COR-L47 (cell line): Measurements from ENCODE around the gene LHFPL2.

Source experiments
- DNase-seq: peaks from one replicate; lab custom pipeline; 2025; lab: John Stamatoyannopoulos, UW

Gene LHFPL2

DNA sequence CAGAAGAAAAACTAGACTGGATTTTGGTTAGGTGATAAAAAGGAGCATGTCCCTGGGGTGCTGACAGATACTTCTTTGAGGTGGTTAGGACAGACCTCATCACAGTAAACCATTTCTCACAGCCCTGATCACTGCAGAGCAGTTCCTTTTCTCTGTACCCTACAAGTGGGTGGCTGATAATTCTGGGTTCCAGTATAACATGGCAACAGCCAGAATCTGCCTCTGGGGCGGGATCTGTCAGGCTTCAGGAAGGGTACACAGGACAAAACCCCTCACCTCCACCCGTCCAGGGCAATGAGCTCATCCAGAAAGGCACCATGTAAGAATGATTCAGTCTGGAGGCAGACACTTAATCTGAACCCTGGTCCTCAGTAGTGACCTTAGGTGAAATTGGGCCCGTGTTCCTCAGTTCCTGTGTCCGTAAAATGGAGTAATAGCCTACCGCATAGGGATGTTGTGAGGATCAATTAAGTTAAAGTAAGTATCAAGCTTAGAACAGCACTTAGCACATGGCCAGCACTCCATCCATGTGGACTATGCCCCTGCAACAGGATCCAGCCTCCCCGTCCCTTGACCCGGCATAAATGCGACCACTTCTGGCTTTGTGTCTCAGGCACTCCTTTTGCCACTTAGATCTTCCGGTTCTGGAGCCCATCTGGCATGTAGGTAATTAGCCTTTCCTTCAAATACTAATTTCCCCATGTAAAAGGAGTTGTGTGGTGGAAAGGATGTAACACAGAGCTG lies 129.2 kb downstream of the LHFPL2 start:
- DNase-seq = no peak

DNA sequence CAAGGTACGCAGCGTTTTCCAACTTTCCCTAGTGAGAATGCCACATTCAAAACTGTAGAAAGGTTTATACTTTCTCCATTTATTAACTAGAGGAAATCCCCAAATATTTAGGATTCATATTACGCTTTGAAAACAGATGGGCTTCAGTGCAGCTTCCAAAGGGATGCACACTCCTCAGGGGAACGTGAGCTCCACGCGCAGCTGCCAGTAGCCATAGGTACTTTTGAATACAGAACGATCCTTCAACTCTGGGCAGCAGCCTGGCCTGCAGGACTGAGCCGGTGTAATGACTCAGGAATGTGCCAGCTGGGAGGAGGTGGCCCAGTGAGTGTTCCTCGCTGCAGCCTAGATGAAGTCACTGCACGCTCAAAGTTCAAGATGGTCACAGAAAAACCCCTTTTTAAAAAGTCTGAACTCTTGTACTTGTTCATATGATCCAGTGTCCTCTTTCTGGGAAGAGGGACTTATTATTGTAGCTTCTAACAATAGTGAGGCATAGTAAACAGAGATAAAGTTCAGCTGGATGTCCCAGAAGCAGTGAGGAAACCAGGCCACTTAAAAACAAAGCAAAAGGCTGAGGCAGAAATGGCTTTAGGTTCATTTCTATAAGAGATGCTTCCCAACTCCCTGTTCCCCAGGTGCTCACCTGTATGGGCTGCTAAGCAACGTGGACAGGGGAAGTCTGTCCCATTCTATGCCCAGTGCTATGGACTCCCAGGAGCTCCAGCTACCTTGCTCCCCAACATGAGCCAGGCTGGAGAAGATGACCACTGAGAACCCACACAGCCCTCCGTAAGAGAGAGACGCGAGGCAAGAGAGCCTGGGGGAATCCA lies 130.0 kb downstream of the LHFPL2 start:
- no peak for DNase-seq

DNA sequence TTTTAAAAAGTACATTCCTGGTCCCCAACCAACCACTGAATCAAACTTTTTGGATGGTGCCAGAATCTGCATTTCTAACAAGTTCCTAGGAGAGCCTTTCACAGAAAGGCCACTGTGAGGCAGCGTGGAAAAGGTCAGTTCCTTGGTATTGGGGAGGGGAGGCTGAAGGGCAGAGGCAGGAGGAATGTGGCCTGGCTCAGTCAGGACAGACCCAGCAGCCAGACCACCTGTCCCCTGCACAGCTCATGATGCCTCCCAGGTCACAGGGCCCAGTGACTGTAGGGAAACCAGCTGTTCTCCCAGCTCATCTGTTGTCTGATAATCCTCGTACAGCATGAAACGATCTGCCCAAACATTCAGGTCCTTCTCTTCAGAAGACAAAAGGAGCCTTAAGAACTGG lies 132.9 kb downstream of the LHFPL2 start:
- DNase-seq = no peak

DNA sequence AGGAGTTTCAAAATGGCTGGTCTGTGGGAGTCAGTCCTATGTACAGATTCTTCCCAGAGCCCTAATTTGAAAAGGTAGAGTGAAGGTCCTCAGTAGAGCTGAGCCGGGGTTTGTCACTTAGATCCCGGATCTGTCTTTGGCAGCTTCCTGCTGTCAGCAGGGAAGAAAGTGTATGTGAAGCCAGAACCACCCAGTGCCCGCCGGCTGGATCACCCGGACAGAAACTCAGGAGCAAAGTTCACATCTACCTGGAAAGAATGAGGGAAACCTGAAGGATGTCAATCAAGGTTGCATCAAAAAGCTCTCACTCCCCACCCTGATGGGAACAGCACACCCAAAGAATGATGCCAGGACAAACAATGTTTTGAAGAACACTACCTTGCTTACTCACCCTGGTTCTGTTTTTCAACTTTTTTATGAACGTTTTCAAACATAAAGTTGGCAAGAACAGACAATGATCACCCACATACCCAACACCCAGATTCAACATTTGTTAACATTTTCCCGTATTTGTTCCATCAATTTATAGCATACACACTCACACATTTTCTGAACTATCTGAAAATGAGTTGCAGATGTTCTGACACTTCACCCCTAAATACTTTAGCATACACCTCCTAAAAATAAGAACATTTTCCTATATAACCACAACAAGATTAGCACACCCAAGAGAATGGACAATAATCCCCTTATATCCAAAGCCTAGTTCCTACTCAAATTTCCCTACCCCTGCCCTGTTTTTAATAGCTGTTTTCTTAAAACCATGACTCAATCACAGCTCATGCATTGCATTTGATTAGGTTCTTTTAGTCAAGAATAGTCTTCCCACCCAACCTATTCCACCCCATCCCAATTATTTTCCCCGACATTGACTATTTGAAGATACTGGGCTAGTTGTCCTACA lies 133.9 kb downstream of the LHFPL2 start:
- DNase-seq = no peak

DNA sequence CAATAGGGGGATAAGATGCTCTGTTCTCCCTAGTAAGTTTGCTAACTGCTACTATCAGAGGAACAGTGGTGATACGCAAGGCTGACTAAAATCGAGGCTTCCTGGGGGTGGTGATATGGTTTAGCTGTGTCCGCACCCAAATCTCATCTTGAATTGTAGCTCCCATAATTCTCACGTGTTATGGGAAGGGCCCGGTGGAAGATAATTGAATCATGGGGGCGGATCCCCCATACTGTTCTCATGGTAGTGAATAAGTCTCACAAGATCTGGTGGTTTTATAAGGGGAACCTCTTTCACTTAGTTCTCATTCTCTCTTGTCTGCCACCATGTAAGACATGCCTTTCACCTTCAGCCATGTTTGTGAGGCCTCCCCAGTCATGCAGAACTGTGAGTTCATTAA lies 135.1 kb downstream of the LHFPL2 start:
- DNase-seq = no peak

DNA sequence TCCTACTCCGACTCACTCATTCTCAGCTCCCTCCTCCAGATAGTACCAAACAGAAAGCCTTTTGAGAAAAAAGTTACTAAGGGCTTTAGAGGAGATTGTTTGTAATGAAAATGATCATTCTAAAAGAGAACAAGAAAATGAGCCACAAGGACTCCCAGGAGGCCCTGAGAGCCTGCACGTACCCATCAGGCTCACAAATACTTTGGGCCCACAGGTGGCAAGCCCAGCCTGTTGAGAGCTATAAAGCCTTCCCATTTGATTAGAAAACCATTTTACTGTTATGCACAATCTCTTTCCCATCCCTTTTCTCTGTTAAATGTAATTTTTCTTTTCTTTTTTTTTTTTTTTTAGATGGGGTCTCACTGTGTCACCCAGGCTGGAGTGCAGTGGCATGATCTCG lies 136.1 kb downstream of the LHFPL2 start:
- DNase-seq = no peak

DNA sequence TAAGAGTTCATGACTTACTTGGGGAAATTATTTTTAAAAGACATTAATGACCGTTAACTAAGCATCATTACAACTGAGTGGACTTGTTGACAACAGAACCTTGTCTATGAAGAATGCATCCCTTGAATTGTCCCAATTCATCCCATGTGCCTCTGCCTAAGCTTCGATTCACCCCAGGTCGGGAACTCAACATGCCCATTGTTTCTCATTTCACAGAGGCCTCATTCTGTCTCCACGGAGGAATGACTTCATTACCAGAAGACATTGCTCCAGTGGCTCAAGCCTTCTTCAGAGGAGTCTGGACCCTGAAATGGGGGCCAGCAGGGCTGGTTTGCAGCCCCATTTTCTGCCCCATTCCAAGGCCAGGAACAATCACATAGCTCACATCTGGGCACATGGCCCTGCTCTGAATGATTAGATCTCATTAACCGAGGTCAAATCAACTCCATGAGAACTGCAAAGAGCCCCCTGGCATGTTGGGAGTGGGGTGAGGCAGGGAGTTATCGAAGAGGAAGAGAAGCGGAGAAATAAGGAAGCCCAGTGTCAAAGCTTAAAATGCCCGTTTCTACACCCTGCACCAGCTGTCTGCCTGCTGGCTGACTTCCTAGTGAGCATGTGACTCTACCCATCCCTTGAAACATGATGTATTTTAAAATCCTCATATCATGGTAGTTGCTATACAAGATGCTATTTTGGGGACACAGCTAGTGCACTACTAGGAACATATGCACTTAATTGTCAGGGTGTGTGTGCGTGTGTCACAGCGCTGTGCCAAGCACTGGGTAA lies 137.3 kb downstream of the LHFPL2 start:
- no peak for DNase-seq

DNA sequence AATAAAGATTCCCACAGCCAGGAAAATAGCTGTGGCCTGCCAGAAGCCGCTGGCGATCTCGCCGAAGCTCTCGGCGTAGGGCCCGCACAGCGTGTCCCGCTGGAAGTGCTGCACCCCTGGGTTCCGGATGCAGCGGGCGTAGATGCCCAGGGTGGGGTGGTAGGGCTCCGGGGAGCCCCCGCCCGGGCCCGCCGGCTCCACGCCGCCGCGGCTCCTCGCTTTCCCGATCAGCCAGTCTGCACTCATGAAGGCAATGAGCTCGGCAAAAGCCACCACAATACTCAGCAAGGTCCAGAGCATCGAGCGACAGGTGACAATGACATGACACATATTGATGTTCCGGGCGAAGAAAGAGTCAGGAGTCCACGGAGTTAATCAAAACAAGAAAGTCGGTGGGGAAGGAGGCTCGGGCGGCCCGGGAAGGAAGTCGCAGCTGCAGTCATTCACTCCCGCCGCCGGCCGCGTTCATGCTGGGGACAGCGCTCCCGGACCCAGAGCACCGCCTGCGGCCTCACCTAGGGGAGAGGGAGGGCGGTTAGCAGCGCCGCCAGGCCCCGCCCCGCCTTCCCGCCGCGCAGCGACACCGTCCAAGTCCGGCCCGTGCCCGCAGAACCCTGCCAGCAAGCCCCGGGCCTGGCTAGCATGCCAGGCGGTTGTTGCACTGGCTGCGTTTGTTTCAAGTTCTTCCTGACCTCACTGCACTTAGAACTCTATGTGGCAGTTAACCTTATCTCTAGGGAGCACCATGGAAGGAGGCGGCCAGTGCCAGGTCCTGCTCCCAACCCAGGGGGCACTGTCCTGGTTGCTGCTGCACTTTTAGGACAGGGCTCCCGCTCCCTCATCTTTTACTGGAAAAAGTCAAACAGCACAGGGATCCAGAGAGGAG lies 138.4 kb downstream of the LHFPL2 start:
- DNase-seq = peak; percentile 50

DNA sequence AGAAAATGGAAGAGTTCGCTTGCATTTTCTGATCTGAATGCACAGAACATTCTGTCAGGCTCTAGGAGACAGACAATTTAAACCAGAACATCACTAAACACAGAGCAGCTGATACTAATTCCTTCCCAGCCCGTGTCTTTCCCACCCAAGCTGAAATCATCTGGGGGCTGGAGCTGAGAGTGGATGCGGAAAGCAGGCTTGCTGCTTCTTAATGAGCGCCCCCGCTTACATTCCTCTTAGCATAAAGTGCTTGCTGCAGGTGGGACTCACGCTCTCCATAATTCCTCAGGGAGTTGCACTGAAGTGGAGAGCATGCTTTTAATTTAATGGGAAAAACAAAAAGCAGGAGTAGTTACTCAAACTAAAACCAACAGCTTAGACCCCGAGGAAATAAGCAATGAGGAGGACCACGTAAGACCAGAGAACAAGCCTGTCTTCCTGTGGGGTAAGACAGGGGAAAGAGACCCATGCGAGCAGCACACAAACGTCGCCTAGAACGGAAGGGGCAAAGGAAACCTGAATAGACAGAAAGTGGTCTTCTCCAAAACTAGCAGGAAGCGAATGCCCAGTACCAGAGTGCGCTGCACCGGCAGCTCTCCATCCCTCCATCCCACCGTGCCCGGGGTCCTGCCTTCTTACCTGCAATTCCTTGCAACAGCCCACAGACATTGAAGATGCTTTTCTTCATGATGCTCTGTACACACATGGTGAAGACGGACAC lies 139.3 kb downstream of the LHFPL2 start:
- no peak for DNase-seq

DNA sequence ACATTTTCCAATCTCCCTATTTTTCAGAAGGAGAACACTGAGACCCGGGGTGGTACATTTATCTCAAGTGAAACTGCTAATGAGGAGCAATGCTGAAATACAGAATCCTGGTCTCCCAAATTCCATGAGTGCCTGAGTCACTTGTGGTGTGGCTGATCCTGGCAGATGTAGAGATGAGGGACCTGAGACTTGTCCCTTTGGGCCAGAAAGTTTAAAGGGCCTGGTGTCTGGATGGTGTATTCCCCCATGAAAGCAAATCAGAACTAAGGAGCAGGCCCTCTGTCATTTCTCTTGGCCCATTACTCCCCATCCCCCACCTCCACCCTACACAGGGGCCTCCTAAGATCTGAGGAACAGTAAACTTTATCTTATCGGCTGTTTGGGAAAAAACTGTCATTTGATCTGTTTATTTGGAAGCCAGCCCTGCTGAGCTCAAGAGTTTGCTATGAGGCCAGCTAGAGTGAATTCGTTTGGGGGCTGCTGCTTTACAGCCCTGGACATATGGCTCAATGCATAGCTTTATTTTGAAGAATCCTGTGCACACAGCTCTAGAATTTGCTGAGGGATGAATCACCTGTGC lies 140.3 kb downstream of the LHFPL2 start:
- no peak for DNase-seq

DNA sequence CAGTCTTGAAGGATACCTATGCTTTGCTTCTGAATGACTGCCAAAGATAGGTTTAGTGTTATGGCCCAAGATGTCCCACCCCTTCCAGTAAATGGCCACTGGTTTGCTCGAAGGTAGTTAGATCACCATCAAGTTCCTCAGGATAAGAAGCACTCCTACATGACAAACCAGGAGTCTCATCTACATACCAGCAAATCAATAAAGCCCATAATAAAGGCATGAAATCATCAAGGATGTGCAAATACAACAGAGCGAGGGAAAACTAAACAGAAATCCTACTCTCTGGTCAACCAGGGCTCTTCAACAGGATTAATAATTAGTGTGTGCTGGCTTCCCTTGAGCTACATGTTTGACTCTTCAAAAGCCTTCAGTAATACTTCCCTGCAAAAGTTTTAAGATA lies 141.0 kb downstream of the LHFPL2 start:
- no peak for DNase-seq

DNA sequence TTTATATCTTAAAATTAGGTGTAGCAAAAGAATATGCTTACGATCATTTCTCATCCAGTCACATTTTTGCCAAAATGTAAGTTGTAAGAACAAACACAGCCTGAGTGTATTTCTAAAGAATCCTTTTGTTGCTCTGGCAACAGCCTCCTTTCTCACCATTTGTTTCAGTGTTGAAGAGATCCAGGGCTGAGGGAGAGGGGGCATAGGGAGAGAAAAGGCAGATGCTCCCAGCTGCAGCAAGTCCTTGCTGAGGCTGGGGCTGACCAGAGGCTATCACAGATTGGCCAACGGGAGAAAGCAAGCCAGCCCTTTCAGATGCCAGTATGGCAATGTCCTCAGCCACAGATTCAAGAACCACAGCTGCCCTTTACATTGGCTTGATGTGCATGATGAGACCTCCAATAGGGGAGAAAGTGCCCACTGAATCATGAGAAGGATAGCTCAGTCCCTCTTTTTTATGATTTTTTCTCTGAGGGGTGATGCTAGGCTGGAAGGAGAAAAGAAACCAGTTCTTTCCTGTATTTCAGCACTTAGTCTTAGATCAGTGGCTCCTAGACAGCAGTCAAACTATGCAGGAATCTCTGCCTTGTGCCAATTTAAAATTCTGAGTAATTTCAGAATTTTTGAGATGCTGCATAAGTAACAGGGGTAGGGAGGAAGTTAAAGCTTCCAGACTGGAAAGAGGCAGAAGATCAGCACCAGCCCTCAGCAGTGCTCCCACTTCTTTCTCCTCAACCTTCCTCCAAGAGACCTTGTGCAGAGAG lies 142.1 kb downstream of the LHFPL2 start:
- no peak for DNase-seq

DNA sequence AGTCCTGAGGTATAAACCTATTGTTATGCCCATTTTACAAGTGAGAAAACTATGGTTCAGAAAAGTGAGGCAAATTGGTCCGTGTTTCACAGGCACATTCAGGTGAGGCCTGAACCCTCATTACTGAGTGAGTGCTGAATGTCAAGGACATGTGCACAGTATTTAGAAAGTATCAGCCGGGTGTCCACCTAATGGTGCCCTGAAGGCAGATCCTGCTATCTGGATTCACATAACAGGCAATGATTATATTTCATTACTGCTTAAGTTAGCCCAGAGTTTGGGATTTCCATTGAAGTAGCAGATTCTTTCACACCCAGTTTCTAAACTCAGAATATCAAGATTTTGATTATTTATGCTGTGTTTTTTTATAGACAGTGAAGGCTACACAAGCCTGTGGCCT lies 142.7 kb downstream of the LHFPL2 start:
- no peak for DNase-seq

DNA sequence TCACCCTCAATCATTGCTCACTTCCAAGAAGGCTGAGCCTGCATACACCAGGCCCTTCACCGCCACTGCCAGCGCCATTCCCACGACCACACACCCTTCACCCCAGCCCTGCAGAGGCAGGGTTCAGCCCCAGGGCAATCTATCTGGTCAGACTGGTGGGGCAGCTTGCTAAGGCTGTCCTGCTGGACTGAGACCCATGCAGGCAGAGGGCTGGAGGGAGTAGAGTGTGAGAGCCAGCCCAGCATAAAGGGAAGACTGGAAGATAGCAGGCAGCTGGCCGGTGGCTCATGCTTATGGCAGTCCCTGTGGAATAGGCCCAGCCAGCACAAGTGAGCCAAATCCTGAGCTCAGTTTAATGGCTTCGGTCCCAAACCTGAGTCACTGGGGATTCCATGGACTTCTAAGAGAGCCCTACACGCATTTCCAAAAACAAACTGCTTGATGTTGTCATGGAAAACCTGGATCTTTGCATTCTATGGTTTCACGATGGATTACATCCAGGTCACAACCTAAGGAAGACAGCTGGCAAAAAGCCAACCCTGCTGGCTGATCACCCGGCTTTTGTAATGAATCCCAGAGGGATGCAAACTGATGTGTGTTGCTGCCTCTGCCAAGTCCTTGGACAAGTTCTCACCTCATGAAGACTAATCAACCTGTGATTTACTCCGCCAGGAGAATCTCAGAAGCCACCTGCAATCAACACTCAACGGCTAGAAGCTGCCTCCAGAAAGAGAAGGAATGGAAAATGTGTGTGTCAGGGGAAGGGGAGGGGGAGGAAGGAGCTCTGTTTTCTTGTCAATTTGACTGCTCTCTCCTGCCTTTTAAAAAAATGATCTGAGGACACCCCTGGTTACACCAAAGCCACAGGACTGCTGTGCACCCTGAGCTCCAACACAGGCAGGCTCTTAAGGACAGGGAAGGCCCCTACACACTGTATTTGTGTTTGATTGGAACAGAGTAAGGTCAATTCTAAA lies 143.6 kb downstream of the LHFPL2 start:
- DNase-seq = peak; percentile 56

DNA sequence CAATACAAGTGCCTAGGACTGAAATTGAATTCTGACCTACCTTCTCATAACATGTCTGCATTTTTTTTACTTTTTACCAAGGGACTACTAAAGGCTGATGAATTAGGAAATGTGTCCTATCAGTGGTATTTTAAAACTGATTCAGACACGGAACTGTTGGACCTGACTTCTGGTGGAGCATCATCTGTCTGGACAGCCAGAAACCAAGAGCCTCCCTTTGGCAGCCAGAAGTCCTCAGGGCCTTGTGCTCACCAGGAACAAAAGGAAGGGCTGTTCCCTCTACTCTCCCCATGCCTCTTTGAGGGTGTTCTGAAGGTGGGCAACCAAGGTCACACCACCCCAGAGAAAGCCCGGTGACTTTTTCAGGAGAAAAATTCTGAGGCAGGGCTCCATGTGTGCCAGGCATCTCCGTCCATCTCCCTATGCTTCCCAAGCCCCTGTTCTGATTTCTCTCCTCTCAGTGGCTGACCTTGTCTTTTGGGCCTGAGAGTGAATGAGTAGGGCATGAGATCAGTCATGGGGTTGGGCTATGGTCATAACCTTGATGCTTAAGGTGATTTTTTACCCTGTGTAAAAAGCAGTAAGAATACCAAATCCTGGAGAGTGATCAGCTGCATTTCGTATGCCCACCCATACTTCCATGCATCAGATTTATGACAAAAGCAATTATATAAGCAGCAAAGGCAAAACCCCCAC lies 144.5 kb downstream of the LHFPL2 start:
- DNase-seq = no peak

DNA sequence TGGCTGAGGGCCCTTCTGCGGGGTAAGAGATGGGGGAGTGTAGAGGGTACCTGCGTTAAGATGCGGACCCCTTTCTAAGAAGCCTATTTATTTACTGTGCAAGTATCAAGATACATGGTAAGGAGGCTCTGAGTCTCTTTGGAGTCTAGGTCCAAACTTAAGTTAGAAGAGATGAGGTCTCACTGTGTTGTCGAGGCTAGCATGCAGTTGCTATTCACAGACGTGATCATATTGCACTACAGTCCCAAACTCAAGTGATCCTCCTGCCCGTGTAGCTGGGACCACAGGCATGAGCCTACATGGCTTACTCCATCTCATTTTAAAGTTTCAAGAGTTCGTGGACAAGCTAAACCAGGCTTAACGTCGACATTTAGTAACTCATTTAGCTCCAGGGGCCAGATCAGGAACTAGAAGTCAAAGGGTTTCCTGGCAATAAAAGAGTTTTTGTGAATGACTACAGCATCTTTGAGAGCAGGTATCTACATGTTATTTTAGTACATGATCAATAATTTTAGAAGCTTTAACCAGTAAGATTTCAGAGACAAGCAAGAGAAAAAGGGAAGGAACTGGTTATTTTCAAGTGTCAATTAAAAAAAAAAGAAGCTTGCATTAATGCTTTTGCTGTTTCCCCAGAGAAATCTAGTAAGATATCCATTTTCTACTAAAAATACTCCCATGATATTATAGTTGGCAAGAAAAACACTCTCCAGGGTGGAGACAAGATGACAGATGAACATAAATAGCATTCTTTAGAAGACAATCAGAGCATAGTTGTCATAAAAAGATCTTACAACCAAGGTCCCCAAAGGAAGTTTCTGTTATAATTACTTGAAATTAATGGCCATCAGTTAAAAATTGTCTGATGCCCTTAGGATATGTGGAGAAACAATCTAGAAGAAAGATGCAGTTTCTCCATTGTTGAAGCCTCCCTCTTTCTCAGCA lies 146.9 kb downstream of the LHFPL2 start:
- no peak for DNase-seq
